GOT3 (cell line): ENCODE measurements around the gene MTG1.

Experiments
- DNase-seq: peaks from one replicate; lab custom pipeline; 2025; ENCODE audit warnings: mixed read lengths; lab: John Stamatoyannopoulos, UW

Gene MTG1

GRCh38 chr10:133452453-133452852, 58.5 kb downstream of the MTG1 start:
- no peak for DNase-seq

GRCh38 chr10:133453516-133454203, 59.7 kb downstream of the MTG1 start, which contains the start of gene SCART1:
TSS of gene SCART1 (plus strand) at chr10:133453945. CDS start at chr10:133453998, 53 bp downstream.
- DNase-seq: no peak

- no peak for DNase-seq
Observed at GRCh38 chr10:133454204-133454893, 60.4 kb downstream of the MTG1 start.

DNA sequence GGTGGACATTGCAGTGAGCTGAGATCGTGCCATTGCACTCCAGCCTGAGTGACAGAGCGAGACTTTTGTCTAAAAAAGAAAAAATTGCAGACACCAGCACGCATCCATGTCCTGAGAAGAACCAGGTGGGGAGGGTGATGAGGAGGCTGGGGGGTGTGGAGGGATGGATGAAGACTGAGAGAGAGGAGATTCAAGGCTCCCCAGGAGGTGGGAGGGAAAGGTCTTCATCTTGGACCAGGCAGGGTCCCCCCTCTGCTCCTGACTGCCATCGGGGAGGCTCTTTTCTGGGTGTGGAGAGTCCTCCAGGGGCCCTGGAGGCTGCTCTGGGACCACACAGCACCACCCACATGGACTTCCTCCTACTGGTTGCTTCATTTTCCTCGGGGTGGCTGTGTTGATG, 61.2 kb downstream of the MTG1 start:
- DNase-seq: no peak

GRCh38 chr10:133455611-133456031, 61.7 kb downstream of the MTG1 start:
- no peak for DNase-seq

DNA sequence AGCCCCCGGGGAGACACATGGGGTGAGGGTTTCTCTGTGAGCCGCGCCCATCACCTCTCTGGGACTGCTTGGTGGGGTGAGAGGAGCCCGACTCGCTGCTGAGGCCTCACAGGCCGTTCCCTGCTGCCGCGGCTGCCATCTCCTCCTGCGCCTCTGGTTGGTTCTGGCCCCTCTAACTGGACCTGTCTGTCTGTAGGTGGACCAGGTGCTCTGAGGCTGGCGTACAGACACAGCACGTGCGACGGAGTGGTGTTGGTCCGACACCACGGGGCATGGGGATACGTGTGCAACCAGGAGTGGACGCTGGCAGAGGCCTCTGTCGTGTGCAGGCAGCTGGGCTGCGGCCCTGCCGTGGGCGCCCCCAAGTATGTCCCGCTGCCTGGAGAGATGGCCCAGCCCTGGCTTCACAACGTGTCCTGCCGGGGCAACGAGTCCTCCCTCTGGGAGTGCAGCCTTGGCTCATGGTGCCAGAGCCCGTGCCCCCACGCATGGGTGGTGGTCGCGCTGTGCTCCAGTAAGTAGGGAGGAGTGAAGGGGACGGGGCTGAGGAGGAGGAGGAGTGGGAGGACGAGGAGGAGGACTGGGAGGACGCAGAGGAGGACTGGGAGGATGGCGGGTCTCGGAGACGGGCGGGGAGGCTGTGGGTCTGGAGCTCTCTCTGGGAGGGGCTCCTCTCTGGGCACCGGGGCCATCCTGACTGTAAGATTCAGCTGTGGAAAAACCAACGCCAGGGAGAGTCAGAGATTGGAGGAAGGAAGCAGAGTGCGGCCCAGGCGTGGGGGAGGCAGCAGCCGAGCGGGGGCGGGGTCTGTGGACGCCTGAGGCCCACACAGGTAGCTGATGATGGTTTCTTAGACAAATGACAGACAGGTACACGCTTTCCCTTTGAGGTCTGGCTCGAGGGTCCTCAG, 62.3 kb downstream of the MTG1 start:
- no peak for DNase-seq

DNA sequence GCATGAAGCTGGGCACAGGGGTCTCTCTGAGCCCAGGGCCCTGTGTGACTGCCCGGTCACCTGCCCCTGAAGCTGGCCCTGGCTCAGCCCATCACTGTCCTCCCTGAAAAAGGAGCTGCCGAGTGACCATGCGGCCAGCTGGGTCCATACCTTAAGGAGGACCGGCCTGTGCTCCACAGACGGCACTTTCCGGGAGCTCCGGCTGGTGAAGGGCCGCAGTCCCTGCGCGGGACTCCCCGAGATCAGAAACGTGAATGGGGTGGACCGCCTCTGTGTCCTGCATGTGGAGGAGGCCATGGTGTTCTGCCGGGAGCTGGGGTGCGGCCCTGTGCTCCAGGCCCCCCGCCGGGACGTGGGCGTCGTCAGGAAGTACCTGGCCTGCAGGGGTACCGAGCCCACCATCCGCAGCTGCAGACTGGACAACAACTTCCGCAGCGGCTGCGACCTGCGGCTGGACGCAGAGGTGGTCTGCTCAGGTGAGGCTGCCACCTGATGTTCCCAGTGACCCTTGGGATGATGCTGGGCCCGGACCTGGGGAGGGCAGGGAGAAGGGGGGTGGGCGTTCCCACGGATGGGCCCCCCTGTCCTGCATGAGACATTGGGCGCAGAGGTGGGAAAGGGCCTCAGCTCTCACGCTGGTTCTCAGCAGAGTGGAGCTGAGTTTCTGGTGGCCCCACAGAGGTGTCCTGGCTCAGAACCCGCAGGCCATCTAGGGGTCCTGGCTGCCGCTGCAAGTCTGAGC, 63.3 kb downstream of the MTG1 start:
- DNase-seq: no peak

- no peak for DNase-seq
Observed at GRCh38 chr10:133458021-133458709, 64.2 kb downstream of the MTG1 start.

- no peak for DNase-seq
Observed at GRCh38 chr10:133458710-133459453, 64.9 kb downstream of the MTG1 start.

DNA sequence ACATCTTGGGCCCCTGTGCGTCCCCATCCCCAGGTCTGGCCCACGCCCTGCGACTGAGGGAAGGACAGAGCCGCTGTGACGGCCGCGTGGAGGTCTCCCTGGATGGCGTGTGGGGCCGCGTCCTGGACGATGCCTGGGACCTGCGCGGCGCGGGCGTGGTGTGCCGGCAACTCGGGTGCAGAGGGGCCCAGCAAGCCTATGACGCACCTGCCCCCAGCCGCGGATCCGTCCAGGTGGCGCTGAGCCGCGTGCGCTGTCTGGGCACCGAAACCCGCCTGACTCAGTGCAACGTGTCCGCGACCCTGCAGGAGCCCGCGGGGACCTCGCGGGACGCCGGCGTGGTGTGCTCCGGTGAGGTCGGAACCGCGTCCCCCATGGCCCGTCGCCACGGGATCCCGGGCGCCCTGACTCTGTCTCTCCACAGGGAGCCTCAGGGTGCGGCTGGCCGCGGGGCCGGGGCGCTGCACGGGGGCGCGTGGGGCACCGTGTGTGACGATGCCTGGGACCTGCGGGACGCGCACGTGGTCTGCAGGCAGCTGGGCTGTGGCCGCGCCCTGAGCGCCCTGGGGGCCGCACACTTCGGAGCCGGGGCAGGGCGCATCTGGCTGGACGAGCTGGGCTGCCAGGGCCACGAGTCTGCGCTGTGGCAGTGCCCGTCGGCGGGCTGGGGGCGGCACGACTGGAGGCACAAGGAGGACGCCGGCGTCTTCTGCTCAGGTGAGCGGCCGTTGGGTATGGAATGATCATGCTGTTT, 65.7 kb downstream of the MTG1 start:
- DNase-seq: no peak

DNA sequence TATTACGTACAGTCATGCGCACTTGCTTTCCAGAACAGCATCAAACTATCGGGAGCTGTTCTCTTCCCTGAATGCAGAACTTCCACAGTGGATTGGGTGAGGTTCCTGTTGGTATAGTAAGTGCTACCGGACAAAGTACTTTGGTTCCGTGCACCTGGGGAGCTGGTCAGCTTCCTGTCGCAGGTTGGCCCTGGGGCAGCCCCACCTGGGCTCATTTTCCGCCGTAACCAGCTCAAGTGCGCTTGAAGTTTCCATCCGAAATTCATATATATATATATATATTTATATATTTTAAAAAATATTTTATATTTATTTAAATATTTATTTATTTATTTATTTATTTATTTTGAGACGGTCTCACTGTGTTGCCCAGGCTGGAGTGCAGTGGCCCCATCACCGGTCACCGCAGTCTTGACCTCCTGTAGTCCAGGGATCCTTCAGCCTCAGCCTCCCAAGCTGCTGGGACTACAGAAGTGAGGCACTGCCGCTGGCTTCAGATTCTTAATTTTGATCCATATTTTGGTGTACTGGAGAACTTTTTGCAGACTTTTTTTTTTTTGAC, 66.3 kb downstream of the MTG1 start:
- no peak for DNase-seq

DNA sequence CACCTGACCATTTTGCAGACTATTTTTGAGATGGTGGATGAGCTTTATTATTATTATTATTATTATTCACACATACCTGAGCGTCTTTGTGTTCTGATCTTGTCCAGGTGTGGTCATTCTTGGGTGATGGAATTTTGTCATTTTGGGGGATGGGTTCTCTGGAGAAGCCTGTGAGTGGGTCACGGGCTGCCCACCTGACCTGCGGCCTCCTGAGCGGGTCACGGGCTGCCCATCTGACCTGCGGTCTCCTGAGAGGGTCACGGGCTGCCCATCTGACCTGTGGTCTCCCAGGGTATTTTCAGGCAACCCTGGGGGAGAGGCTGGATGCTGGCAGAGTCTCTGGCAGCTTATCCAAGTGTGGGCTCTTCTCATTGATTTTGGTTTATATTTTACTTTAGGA, 67.1 kb downstream of the MTG1 start:
- DNase-seq: no peak

DNA sequence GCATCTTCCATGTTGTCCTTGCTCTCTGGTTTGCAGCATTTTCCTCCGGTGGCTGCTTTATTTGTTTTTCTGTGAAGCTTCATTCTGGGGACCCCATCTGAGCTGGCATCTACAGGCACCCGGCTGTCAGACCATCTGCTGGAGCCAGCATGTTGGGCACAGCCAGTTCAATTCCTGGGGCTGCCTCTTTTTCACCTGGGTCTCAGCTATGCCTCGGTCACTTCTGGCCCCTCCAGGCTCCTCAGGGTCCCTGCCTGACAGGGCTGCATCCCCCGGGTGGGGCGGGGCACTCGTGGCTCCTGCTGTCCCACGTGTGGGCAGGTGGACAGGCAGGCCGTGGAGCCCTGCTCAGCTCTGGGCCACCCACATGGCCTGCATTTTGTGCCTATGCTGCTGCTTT, 67.9 kb downstream of the MTG1 start:
- DNase-seq: no peak

GRCh38 chr10:133462512-133463305, 68.8 kb downstream of the MTG1 start:
- no peak for DNase-seq

DNA sequence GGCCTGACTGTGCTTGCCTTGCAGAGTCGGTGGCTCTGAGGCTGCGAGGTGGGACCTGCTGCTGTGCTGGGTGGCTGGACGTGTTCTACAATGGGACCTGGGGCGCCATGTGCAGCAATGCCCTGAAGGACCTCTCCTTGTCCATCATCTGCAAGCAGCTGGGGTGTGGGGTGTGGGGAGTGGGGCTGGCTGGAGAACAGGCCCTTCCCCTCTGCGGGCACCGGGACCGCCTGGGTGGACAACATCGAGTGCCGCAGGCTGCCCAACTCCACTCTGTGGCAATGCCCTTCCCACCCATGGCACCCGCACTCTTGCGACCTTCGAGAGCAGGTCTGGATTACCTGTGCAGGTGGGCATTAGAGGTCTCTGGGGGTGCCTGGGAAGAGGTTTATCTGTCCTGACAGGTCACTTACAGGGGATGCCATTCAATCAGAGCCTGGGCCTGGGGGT, 70.7 kb downstream of the MTG1 start:
- DNase-seq: no peak

DNA sequence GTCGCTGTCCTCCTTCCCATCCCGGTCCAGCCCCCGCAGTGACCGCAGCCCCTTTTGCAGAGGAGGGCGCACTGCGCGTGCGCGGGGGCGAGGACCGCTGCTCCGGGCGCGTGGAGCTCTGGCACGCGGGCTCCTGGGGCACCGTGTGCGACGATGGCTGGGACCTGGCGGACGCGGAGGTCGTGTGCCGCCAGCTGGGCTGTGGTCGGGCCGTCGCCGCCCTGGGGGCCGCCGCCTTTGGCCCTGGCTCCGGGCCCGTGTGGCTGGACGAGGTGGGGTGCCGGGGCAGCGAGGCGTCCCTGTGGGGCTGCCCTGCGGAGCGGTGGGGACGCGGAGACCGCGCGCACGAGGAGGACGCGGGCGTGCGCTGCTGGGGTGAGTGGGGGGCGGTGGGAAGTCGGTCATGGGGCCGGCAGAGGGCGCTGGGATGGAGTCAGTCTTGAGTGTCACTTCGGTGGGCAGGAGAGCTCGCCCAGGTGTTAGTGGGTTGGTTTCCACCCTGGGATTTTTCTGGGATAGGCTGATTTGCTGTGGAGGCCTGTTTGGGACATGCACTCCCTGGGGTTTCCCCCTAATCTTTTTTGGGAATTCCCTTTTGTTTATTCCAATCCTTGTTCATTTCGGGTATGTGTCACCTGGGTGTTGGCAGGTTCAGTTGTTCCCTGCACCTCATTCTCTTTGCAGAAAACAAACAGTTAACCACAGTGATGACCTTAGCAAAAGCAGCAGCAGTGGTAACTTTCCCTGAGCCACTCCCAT, 71.4 kb downstream of the MTG1 start:
- DNase-seq: no peak

DNA sequence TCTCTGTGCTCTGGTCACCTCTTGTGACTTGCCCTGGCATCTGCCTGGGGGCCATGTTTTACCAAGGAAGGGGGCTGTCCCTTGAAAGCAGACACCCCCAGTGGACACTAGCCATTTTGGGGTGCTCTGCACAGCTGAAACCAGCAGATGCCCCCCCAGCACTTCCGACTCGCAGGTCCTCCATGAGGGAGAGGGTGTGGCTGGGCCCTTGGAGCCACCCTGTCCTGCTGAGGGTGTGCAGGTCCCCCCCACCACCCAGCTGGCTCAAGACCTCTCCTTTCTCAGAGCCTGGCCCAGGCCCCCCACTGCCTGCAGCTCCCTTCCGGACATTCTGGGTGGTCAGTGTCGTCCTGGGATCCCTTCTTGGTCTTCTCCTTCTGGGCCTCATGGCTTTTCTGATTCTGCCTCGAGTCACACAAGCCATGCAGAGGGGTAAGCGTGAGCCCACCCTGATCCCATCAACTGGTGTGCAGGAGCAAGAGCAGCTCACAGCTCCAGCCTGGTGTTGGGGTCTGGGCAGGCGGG, 72.1 kb downstream of the MTG1 start:
- no peak for DNase-seq
